Hematopoietic multipotent progenitor cell (in vitro differentiated cells): ENCODE results near the gene FARS2. TPM values are rescaled to one million over a fixed set of nuclear protein-coding genes. Genes with fewer than 3 reads are reported as not detected.
"Not testable (repeated sequence)": the region's sequence is repeated elsewhere in the genome, so short reads cannot be mapped to it uniquely, and the experiment has no call there.

Source experiments
- DNase-seq, 3 donors: peaks; one replicate each; pipeline ENCODE4 v3.0.0-alpha.2; 2011 to 2015; ENCODE audit warnings: low read depth in 2 of 3, low spot score in 2 of 3
- total RNA-seq: library from RNA; depleted of rRNA; stranded (reverse); fragments of >200 nt; gene quantifications from one replicate; pipeline ENCODE4 v1.2.3, GENCODE V29; 2012

FARS2 gene
- total RNA-seq, 1 donor = 47.1 TPM

DNA sequence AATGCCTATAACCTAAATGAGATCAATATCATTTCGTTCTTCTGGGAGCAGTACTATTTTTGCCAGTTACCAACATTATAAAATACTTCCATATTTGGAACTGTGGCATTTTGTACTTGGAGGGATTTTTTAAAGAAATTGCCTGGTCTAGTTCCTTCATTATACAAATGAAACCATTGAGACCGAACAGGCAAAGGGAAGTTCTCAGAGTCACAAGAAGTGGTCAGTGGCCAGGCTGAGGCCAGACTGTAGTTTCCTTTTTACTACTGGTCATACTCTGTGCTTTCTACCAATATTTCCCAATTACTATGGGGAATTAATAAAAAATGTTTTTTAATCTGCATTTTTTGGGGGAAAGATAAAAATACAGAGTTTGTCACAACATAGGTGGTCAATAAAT is 413.4 kb downstream of the FARS2 start:
- DNase-seq = no peak

DNA sequence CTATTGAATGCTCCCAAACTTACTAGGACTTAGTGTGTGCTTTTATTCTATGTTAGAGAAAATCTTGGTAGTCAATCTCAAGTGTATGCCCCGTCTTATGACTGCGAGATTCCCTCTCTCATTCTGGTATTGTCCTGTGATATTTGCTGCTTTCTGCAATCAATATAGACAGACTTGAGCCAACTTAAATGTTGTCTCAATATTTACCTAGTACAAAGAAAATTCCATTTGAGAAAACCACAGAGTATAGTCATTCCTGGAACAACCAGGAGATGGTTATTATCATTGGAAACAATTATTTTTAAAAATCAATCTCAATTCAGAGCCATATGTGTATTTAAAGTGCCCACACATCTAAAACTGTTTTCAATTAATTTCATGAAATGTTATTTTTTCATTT is 415.4 kb downstream of the FARS2 start:
- DNase-seq = no peak

DNA sequence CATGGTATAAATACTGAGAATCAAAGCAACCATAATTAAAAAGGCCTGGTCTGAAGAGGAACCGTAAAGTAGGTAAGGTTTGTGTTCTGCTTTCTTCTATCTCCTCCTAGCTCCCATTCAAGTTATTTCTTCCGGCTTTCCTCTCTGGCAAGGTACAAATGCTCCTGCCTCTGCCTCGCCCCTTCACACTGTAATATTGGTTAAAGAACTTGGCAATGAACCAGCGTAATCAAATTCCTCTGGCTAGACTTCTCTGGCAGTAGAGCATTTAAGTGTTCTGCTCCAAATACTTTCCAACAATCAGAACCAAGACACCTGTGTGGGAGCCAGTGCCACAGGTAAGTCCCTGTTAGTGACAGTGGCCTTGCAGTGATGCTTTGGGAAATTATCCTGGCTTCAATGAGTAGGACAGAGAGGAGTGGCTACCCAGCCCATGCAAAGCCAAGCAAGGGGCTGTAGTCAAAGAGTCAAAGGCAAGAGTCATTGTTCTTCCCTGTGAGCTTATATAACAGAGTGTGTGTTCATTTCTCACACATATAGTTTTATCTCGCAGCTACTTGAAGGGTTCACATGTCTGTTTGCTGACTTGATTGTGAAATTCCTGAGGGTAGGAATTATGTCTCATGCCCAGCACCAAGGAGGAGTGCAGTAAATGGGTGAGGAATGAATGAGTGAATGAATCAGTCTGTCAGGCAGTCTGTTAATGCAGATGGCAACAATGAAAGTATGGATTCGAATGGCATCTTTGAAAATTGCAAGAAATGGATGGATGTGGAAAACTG is 416.1 kb downstream of the FARS2 start:
- DNase-seq = no peak

DNA sequence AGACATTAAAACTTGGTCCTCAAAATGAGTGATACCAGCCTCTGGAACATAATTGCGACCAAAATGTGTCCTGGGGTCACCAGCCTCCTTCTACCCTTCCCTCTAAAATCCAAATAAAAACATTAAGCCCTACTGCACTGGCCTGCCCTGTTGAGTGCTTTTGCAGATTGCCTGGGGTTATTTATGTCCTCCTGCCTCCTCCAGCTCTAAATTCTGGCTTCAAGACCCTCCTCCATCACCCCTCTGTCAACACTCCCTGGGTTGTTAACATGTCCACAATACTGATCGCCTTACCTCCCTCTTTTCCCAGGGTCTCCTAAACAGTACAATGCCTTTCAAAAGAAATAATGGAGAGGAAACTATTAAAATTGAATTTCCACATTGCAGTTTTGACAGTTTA is 418.0 kb downstream of the FARS2 start:
- DNase-seq = no peak

DNA sequence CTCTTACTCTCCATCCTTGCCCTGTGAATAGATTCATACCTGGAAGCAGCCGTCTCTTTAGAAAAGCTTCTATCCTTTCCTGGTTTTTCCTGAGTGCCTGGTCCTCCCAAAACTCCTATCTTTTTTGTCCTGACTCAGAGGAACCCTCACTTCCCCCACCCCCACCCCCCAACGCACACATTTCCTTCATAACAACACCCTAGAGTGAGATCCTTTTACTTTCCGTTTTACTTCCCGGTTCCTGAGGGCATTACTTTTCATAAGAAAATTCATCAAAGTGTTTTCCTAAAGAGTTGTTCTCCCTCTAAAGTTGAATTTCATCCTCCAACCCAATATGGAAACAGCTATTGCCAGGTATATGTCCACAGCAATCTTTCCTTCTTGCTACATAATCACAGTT is 418.4 kb downstream of the FARS2 start:
- DNase-seq = no peak

DNA sequence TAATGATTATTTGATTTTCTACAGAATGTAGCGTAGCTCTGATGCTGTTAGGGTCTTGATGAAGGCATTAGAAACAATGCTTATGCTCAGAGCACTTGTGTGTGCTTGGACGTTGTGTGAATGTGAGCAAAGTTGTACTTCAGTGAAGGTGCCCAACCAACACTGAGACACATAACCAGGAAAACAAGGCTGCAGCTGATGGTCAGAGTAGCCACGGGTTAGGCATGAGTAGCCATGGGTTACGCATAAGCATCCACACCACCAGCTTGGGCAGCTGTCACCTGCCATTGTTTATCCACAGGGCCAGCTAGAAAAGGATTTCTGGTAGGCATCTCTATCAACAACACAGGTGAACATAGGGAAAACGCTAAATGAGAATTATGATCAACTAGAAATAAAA is 418.8 kb downstream of the FARS2 start:
- DNase-seq = no peak

DNA sequence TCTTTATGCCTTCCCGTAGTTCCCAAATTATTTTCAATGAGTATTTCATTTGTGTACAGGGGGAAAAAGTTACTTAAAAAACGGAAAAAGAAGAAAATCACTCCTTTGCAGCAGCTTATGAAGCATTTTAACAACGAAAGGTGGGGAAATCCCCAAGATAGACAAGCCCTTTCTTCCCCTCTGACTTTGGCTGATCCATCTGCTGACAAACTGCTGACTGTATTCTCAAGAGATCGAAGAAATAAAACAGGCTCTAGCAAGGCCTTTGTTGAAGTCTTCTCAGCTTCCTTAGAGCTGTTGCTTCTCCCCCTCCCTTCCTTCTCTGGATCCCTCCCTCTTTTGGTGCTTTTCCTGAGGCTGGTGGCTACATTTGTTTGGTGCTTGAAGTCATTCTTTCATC is 420.2 kb downstream of the FARS2 start:
- no peak for DNase-seq

DNA sequence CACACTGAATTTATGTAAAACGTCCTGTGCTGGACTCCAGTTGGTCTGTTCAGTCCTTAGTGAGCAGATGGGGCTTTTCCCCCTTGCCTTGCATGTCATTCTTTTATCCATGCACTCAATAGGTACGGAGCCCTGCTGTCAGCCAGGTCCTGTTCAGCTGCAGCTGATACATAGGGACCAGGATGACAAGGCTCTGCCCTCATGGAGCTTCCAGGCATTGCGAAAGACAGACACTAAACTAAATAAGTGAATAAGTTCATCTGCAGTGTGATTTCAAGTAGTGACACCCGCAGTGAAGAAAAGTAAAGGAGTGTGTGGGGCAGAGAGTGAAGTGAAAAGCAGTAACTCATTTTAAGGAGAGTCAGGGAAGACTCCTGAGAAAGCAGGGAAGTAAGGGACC is 421.2 kb downstream of the FARS2 start:
- DNase-seq = no peak

DNA sequence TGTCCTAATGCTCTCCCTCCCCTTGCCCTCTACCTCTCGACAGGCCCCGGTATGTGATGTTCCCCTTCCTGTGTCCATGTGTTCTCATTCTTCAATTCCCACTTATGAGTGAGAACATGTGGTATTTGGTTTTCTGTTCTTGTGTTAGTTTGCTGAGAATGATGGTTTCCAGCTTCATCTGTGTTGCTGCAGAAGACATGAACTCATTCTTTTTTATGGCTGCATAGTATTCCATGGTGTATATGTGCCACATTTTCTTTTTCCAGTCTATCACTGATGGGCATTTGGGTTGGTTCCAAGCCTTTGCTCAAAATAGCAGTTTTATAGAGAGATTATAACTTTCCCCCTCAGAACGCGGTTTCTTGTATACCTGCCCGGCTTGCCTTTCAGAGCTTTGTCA is 422.4 kb downstream of the FARS2 start:
- not testable (repeated sequence) for DNase-seq

DNA sequence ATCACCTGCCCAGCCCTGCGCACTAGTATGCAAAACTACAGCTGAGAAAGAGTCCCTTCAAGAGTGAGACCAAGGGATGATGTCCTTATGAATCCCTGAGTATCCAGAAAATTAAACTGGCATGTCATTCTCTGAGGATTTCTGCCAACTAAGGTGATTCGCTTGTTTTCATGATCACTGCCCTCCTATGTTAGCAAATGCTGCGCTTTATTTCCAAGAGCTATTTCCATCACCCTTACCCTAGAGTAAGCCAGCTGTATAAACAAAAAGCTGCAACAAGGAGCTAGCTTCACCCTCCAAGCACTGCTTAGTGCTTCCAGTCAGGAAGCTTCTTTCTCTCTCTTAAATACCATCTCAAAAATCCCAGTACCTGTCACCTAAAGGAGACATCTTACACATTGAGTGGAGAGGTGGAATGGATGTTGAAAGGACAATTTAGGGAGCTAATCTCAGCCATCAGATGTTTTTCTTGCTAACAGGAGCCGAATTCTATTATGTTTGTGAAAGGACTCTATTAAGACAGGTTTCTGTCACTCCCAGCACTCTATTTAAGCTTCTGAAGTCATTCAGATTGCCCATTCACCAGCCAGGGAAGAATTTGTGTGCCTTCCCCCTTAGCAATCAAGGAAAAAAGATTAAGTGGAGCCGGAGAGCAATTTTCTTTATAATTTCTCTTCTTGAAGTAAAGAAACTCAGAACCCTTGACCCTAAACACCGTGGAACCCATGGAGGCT is 423.2 kb downstream of the FARS2 start:
- no peak for DNase-seq

DNA sequence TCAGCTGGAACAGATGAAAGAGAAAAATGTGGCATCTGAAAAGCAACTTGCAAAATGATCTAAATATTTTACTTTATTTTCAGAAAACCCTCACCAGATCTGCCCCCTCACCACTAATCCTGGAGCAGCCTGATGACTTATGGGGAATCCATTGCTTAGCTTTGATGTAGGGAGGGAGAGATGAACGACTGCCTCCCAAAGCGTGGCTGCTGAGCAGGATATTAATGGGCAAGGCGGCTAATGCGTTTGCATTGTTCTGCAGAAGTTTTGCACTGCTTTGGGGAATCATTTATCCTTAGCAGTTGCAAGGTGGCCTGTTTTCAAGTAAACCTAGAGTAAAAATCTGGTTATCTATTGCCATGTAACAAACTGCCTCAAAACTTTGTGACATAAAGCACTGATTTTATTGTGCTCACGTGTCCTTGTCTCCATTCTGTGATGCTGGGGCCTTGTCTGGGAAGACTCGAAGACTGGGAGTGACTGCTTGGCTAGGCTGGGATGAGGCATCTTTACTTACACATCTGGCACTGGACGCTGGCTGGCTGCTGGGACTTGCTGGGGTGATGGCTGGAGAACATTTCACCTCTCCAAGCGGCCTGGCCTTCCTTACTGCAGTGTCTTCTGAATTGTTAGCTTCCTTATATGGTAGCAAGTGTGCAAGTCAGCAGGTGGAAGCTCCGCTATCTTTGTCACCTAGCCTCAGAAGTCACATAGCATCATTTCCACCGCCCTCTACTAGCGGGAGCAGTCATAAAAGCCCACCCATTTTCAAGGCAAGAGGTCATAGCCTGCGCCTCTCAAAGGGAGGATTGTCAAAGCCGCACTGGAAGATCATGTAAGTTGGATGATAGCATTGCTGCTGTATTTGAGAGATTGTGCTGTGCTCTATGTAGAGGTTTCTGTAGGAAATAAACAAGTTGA is 432.2 kb downstream of the FARS2 start:
- DNase-seq = no peak

DNA sequence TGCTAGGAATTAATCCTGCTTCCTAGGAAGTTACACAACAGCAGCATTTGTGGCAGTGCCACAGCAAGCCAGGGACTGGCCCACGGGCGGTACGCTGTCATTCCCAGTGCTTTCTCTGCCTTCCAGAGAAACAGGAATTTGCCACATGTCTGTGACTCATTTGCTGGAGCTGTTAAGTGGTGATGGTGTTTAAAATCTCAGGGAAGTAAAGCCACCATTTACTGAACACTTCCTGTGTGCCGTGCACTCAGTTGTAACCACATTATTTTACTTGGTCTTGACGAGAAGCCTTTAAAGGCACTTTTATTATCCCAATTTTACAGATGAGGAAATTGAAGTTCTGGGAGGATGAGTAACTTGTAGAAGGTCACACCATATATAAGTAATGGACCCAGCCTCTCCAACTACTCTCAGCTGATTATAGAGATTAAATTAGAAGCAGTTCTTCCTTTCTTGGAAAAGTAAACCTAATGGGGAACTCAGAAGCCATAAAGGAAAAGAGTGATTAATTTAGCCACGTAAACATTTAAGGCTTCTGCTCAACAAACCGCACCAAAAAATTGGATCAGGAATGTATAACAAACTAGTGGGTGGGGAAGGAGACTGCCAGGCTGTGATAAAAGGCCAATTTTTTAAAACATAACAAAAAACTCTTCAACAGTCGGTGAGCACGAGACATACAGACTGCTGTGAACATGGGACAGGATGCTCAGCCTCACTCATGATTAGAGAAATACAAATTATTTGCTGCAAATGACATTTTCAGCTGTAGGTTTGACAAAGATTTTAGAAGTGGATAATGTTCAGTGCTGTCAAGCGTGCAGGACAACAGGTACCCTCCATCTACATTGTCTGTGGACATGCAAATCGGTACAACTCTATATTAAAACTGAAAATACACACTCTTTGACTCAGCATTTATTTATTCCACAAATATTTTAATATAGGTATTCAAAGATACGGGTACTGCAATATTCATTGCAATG is 434.2 kb downstream of the FARS2 start:
- no peak for DNase-seq

DNA sequence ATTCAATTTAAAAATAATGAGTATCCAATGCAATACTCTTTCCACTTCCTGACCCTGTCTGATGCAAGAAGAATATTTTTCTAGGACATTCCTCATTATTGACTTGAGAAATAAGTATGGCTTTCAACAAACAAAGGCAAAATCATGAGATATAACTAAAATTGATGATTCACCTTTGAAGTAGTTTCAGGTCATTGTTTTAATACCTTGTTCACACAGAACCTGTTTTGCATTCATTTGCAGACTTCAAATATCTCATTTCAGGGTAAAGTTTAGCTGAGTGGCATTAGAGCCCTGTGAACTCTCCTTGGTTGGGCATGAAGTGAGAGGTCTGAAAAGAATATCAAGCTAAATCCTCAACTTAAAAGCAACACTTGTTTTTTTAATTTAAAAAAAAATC is 436.2 kb downstream of the FARS2 start:
- DNase-seq = no peak

DNA sequence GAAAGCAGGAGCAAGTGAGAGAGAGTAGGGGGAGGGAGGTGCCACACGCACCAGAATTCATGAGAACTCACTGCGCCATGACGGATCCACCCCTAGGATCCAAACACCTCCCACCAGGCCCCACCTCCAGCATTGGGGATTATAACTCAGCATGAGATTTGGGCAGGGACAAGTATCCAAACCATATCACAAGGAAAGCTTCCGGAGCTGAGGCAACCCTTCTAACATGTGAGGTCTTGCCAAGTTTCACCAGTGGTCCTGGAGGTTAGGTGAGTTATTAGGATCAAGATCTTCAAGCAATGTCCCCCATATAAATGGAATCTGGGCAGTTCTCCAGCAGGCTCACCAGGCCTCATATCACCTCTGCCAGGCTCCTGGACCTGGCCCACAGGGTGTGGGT is 437.0 kb downstream of the FARS2 start:
- no peak for DNase-seq

DNA sequence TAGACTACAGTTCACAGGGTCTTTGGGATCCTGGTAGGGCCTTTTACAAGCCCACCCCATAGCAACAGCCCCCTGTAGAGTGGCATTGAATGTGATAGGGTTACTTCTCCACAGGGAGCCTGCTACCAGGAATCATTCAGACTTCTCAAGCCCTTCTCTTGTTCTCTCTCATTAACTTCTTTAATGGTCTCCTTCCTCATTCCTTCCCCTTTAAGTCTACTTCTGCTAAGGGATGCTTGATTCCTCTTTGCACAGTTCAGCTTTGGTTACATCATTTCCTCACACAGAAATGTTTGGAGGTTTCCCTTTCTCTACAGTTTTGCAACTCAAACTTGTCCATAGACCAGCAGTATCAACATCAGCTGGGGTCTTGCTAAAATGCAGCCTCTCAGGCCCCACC is 437.8 kb downstream of the FARS2 start:
- DNase-seq = peak in 1 of 3 donors; percentile 50

DNA sequence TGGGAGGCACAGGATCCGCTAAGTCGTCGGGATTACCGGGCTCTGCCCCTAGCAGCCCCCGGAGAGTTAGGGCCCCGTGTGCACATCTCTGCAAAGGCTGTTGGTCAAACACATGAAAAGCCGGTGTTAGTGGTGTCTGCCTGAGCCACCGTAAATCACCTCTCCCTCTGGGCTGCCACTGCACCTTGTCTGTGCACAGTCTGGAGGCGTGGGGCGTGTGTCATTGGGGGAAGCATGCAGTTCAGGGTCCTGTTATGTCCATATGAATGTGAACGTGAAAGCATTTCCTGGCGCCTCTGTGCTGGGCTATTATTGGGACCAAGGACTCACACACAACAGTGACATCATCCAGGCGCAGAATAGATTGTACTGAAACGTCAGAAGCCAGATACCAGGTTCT is 439.9 kb downstream of the FARS2 start:
- no peak for DNase-seq

DNA sequence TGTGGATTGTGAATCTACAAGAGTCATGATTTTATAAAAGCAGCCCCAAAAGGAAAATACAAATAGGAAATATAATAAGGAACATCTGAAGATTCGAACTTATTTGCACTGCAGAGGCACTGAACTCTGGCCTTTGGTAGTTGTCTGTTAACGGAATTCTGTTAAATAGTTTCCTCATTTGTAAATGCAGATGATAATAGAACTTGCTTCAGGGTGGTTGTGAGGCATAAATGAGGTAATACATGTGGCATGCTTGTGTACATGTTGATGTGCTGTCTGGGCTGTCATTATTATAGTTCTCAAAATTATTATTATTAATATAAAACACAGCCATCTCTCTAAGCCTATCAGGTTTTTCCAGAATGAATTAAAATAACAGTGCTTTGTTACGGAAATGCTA is 443.4 kb downstream of the FARS2 start:
- DNase-seq = no peak

DNA sequence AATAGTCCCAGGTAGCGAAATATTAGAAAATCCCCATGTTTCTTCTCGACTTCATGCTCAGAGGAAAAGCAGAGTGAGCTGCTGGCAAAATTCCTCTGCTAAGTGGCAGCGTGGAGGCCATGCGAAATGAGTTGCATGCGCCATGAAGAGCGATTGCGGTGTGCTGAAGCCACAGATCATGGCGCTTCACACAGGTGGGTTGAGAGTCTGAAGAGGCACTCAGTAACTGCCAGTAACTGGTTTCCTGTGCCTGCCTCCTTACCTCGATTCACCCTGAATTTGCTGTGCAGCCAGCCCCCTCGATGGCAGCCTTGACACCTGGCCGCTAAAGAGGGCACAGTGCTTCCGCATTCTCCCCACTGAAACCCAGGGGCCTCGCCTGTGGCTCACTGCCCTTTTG is 443.9 kb downstream of the FARS2 start:
- no peak for DNase-seq

DNA sequence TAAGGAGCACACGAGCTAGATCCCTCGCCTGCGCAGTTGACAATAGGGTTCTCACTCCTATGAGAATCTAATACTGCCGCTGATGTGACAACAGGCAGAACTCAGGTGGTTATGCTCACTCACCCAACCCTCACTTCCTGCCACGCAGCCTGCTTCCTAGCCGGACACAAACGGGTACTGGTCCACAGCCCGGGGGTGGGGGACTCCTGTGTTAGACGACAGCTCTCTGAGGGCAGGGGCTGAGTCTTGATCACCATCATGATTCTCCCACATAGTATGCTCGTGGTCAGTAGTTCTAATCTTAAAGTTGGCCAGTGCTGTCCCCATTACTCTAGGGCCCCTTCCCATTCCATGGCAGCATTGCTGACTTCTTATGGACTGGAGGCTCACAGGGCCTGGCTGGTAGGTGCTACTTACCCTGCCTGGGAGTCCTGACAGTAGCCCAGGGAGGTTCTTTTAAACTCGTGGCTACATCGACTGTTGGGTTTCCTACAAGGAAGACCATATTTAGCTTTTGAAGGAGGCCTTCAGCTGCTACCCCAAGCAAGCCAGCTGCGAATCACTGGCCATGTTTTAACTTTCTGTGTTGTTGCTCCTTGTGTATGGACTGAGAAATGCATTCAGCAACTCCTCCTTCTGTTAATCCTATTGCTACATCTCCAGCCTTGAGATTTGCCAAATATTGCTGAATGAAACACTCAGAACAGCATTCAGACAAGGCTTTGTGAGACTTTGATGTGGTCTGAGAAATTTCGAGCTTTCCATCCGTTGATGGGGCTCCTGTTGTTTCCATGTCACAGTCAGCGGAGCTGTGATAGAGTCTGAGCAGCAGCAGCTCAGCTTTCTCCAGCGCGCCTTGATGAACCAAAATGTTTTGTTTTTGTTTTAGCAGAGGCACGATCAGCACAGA is 445.1 kb downstream of the FARS2 start:
- DNase-seq = no peak
